ENCODE measurements around the gene MPPED1.

MPPED1 gene

GRCh38 chr22:43509337-43509736 lies 97.5 kb downstream of the MPPED1 start:
- TF ChIP-seq TEAD4 (IDR thresholded peaks at IDR 0.05) (no peak), FOXM1 (IDR thresholded peaks at IDR 0.05; ENCODE audit: borderline replicate concordance, low read depth) (no peak), ZBTB7A (IDR thresholded peaks at IDR 0.05; ENCODE audit: low read depth) (no peak), NFIC (IDR thresholded peaks at IDR 0.05) (no peak), CEBPB (IDR thresholded peaks at IDR 0.05) (no peak), TCF12 (IDR thresholded peaks at IDR 0.05; ENCODE audit: low read depth) (no peak), CREB1 (IDR thresholded peaks at IDR 0.05; ENCODE audit: low read depth) (no peak), RAD21 (IDR thresholded peaks at IDR 0.05; ENCODE audit: low read depth) (no peak), EGR1 (IDR thresholded peaks at IDR 0.05) (no peak), TAF1 (IDR thresholded peaks at IDR 0.05; ENCODE audit: low read depth) (no peak), YY1 (IDR thresholded peaks at IDR 0.05; ENCODE audit: low read depth) (no peak), EP300 (IDR thresholded peaks at IDR 0.05; ENCODE audit: borderline replicate concordance) (no peak)
- TF ChIP-seq, protein P1, sequence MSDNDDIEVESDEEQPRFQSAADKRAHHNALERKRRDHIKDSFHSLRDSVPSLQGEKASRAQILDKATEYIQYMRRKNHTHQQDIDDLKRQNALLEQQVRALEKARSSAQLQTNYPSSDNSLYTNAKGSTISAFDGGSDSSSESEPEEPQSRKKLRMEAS (IDR thresholded peaks at IDR 0.05), result no peak
- TF ChIP-seq, protein P2, sequence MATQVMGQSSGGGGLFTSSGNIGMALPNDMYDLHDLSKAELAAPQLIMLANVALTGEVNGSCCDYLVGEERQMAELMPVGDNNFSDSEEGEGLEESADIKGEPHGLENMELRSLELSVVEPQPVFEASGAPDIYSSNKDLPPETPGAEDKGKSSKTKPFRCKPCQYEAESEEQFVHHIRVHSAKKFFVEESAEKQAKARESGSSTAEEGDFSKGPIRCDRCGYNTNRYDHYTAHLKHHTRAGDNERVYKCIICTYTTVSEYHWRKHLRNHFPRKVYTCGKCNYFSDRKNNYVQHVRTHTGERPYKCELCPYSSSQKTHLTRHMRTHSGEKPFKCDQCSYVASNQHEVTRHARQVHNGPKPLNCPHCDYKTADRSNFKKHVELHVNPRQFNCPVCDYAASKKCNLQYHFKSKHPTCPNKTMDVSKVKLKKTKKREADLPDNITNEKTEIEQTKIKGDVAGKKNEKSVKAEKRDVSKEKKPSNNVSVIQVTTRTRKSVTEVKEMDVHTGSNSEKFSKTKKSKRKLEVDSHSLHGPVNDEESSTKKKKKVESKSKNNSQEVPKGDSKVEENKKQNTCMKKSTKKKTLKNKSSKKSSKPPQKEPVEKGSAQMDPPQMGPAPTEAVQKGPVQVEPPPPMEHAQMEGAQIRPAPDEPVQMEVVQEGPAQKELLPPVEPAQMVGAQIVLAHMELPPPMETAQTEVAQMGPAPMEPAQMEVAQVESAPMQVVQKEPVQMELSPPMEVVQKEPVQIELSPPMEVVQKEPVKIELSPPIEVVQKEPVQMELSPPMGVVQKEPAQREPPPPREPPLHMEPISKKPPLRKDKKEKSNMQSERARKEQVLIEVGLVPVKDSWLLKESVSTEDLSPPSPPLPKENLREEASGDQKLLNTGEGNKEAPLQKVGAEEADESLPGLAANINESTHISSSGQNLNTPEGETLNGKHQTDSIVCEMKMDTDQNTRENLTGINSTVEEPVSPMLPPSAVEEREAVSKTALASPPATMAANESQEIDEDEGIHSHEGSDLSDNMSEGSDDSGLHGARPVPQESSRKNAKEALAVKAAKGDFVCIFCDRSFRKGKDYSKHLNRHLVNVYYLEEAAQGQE (IDR thresholded peaks at IDR 0.05; ENCODE audit: low read depth), result no peak
- TF ChIP-seq, protein P3, sequence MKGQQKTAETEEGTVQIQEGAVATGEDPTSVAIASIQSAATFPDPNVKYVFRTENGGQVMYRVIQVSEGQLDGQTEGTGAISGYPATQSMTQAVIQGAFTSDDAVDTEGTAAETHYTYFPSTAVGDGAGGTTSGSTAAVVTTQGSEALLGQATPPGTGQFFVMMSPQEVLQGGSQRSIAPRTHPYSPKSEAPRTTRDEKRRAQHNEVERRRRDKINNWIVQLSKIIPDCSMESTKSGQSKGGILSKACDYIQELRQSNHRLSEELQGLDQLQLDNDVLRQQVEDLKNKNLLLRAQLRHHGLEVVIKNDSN (IDR thresholded peaks at IDR 0.05), result no peak

DNA sequence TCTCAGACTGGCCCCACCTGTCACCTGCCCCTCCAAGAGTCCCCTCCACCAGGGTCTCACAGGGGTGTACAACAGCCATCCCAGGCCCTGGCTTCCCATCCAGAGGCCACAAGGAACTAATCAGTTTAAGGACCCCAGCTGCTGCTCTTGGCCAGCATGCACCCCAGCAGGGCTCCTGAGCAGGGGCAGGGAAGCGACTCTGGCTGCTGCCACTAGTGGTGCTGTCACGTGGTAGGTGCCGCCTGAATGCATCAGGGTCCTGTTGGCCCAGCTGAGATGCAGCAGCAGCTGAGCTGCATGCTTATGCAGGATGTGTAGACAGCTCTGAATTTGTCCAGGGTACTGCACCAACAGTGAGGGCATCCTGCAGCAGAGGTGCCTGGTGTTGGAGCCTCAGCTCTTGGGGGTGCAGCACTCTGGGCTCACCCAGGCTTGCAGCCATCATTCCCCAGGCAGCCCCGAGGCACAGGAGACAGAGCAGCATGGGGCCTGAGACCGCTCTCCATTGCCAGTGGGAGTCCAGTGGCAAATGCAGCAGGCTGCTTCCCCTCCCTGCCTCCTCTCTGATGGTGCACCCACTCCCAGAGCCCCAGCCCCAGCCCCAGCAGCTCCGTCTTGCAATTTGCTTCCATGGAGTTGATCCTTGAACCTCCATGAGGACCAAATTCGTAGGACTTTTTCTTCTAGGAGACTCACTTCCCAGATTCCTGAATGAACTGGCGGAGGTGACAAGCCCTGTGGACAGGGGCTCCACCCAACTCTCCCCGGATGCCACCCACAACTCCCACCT lies 98.7 kb downstream of the MPPED1 start:
- TF ChIP-seq EP300 (IDR thresholded peaks at IDR 0.05; ENCODE audit: borderline replicate concordance), result no peak
- no peak for TF ChIP-seq CREB1 (IDR thresholded peaks at IDR 0.05; ENCODE audit: low read depth)
- TF ChIP-seq RAD21 (IDR thresholded peaks at IDR 0.05; ENCODE audit: low read depth), result no peak
- TF ChIP-seq YY1 (IDR thresholded peaks at IDR 0.05; ENCODE audit: low read depth), result no peak
- no peak for TF ChIP-seq EGR1 (IDR thresholded peaks at IDR 0.05)
- no peak for TF ChIP-seq ZBTB7A (IDR thresholded peaks at IDR 0.05; ENCODE audit: low read depth)
- TF ChIP-seq TAF1 (IDR thresholded peaks at IDR 0.05; ENCODE audit: low read depth), result no peak
- no peak for TF ChIP-seq TEAD4 (IDR thresholded peaks at IDR 0.05)
- TF ChIP-seq, protein P1 (IDR thresholded peaks at IDR 0.05), result no peak

- TF ChIP-seq EGR1 (IDR thresholded peaks at IDR 0.05) (no peak), CEBPB (IDR thresholded peaks at IDR 0.05) (no peak), ZBTB7A (IDR thresholded peaks at IDR 0.05; ENCODE audit: low read depth) (no peak), TEAD4 (IDR thresholded peaks at IDR 0.05) (no peak), TAF1 (IDR thresholded peaks at IDR 0.05; ENCODE audit: low read depth) (no peak), CREB1 (IDR thresholded peaks at IDR 0.05; ENCODE audit: low read depth) (no peak), FOXM1 (IDR thresholded peaks at IDR 0.05; ENCODE audit: borderline replicate concordance, low read depth) (no peak), YY1 (IDR thresholded peaks at IDR 0.05; ENCODE audit: low read depth) (no peak), TCF12 (IDR thresholded peaks at IDR 0.05; ENCODE audit: low read depth) (no peak), RAD21 (IDR thresholded peaks at IDR 0.05; ENCODE audit: low read depth) (no peak), EP300 (IDR thresholded peaks at IDR 0.05; ENCODE audit: borderline replicate concordance) (no peak), NFIC (IDR thresholded peaks at IDR 0.05) (no peak)
- TF ChIP-seq, protein P1 (IDR thresholded peaks at IDR 0.05), result no peak
- TF ChIP-seq, protein P3 (IDR thresholded peaks at IDR 0.05), result no peak
- TF ChIP-seq, protein P2 (IDR thresholded peaks at IDR 0.05; ENCODE audit: low read depth), result no peak
Observed at GRCh38 chr22:43511276-43511910, 99.6 kb downstream of the MPPED1 start.

DNA sequence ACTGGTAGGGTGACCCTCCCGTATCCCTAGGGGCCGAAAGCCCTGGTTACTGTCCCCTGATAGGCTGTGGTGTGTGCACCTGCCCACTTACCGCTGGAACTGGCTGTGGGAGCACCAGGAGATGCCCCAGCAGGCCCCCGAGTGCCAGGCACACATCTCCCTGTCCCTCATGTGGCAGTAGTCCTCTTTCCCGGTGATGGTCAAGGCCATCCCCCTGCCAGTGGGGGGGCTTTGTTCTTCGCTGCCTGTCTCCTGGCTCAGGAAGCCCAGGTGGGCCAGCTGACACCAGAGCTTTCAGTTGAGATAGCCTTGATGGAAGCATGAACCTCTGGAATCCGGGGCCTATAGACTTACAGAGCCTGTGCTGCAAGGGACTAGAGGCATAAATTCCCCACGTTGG lies 100.5 kb downstream of the MPPED1 start:
- no peak for TF ChIP-seq ZBTB7A (IDR thresholded peaks at IDR 0.05; ENCODE audit: low read depth)

DNA sequence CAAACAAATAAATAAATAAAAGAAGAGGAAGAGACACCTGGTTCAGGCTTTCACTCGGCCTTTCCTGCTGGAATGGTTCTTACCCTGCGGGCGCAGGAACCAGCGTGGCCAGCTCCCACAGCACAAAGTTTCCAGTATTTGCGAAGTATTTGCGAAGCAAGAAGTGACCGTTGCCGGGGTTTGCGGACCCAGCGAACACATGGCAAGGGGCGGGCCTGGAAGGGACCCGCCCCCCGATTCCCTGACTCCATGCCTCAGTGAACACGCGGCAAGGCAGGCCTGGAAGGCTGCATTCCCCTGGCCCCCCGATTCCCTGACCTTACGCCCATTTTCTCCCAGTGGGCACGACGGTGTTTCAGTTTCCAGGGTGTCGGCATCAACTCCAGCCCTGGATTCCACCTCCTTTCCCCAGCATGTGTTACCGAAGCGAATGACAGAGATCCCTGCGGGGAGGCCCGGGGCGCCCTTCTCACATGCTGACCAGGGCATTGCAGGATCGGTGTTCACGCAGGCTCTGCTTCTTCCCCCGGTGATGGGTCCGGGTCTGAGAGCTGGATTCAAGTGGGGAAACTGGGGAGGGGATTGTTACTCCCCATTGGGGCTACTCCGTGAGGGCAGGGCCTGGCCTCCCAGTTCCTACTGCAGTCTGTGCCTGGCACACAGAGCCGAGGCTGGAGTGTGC lies 102.8 kb downstream of the MPPED1 start:
- TF ChIP-seq RAD21 (IDR thresholded peaks at IDR 0.05; ENCODE audit: low read depth), result no peak
- no peak for TF ChIP-seq YY1 (IDR thresholded peaks at IDR 0.05; ENCODE audit: low read depth)
- TF ChIP-seq, protein P2 (IDR thresholded peaks at IDR 0.05; ENCODE audit: low read depth), result no peak
